ENCODE data around the gene NR2F1-AS1. TPM values are rescaled to one million over a fixed set of nuclear protein-coding genes. Genes with fewer than 3 reads are reported as not detected.

NR2F1-AS1 gene
- total RNA-seq, 1 experiment from 2014 or later: 24.1 TPM

GRCh38 chr5:93578813-93579691 lies 2.0 kb downstream of the NR2F1-AS1 start:
- BruUV-seq (replicated peaks): no TSS peak
- Histone ChIP-seq H3K9me3 (ENCODE audit: low read length) (no peaks in the 10 kb centered on the region), H3K79me2 (ENCODE audit: low read length) (peaks cover 82% of the 10 kb centered on the region), H3K4me3 (ENCODE audit: low read length) (peak overlapping the region; percentile 86), H3K4me2 (ENCODE audit: low read length) (peak overlapping the region; percentile 91), H3F3A (ENCODE audit: low read length, unreplicated experiment) (no peaks in the 10 kb centered on the region), H4K20me1 (ENCODE audit: low read length) (no peaks in the 10 kb centered on the region), H3K27me3 (ENCODE audit: low read length) (no peaks in the 10 kb centered on the region), H3K4me1 (ENCODE audit: insufficient read depth, low read length) (peaks cover 27% of the 10 kb centered on the region), H2AFZ (ENCODE audit: low read length) (peak overlapping the region; percentile 85), H3K9ac (ENCODE audit: low read length) (peak overlapping the region; percentile 89), H3K27ac (ENCODE audit: low read length) (peak overlapping the region; percentile 70), H3K36me3 (ENCODE audit: low read depth, low read length) (peaks cover 10% of the 10 kb centered on the region; the same call in 1 of the 2 replicates), H3K9me2 (replicated peaks; ENCODE audit: low read length) (no peaks in the 10 kb centered on the region)
- ATAC-seq: peak; percentile 23
- ChIA-PET CTCF (no interaction called here), POLR2A (ENCODE audit: unreplicated experiment) (interaction anchor here (0.5 to 0.7 kb wide), 3 partner anchors 115 to 416 kb away, joined by 3 to 7 read pairs (median 4); no protein-coding TSS in a partner anchor)
- intact Hi-C loops (cut with micrococcal nuclease): loop anchor here (5.0 kb wide), 2 partner anchors 152 to 1672 kb away; no protein-coding TSS in a partner anchor
- TF ChIP-seq EZH2 (IDR thresholded peaks at IDR 0.05; ENCODE audit: low read length, unreplicated experiment) (no peak), CTCF (conservative IDR thresholded peaks at IDR 0.05; ENCODE audit: low read depth, low read length) (no peak), EZH2phosphoT487 (IDR thresholded peaks at IDR 0.05; ENCODE audit: borderline replicate concordance, low read length) (no peak)
- peak; percentile 89 for DNase-seq

- peaks cover 83% of the 10 kb centered on the region for H3K79me2 ChIP-seq (ENCODE audit: low read length)
- peak overlapping the region; percentile 89 for H3K9ac ChIP-seq (ENCODE audit: low read length)
- H3K4me1 ChIP-seq (ENCODE audit: insufficient read depth, low read length): peaks cover 27% of the 10 kb centered on the region
- peak overlapping the region; percentile 70 for H3K27ac ChIP-seq (ENCODE audit: low read length)
- ATAC-seq: no peak
- intact Hi-C loops (cut with micrococcal nuclease): loop anchor here (5.0 kb wide), 2 partner anchors 151 to 1671 kb away; no protein-coding TSS in a partner anchor
- H3K4me2 ChIP-seq (ENCODE audit: low read length): peak overlapping the region; percentile 91
- H3K27me3 ChIP-seq (ENCODE audit: low read length): no peaks in the 10 kb centered on the region
- H3K9me2 ChIP-seq (replicated peaks; ENCODE audit: low read length): no peaks in the 10 kb centered on the region
- H3K9me3 ChIP-seq (ENCODE audit: low read length): no peaks in the 10 kb centered on the region
- no peaks in the 10 kb centered on the region for H4K20me1 ChIP-seq (ENCODE audit: low read length)
- no TSS peak for BruUV-seq (replicated peaks)
- peak overlapping the region; percentile 67; the same call in 1 of the 2 replicates for H2AFZ ChIP-seq (ENCODE audit: low read length)
- TF ChIP-seq EZH2 (IDR thresholded peaks at IDR 0.05; ENCODE audit: low read length, unreplicated experiment): no peak
- no peak for TF ChIP-seq CTCF (conservative IDR thresholded peaks at IDR 0.05; ENCODE audit: low read depth, low read length)
- no peak for TF ChIP-seq EZH2phosphoT487 (IDR thresholded peaks at IDR 0.05; ENCODE audit: borderline replicate concordance, low read length)
- no peaks in the 10 kb centered on the region for H3F3A ChIP-seq (ENCODE audit: low read length, unreplicated experiment)
- CTCF ChIA-PET: no interaction called here
- peak overlapping the region; percentile 86 for H3K4me3 ChIP-seq (ENCODE audit: low read length)
- H3K36me3 ChIP-seq (ENCODE audit: low read depth, low read length): peaks cover 18% of the 10 kb centered on the region
- POLR2A ChIA-PET (ENCODE audit: unreplicated experiment): interaction anchor here (0.7 kb wide), 1 partner anchor 116 kb away, joined by 7 read pairs; no protein-coding TSS in a partner anchor
- no peak for DNase-seq
These were observed 2.9 kb downstream of the NR2F1-AS1 start for GRCh38 chr5:93577854-93578812.

Data from PC-3 (cell line).